Measurements from ENCODE around the gene ABCB6. TPM values are rescaled to one million over a fixed set of nuclear protein-coding genes. Genes with fewer than 3 reads are reported as not detected.

The ABCB6 gene
- total RNA-seq, 1 donor from 2014 or later = 23.9 TPM

GRCh38 chr2:219245148-219245898 is 26.6 kb upstream of the ABCB6 start, which contains the start of the genes GLB1L and STK16:
Gene GLB1L, minus strand, starts transcription at chr2:219245444. Its CDS starts 1,871 bp downstream, at chr2:219243573.
Gene STK16, plus strand, starts transcription at chr2:219245479. Its CDS starts 521 bp downstream, at chr2:219246000.
- peak; percentile 75 for DNase-seq (ENCODE audit: low read depth)

GRCh38 chr2:219244789-219245147 is 26.0 kb upstream of the ABCB6 start:
- DNase-seq (ENCODE audit: low read depth) = no peak

GRCh38 chr2:219243291-219243761 is 24.6 kb upstream of the ABCB6 start:
- DNase-seq (ENCODE audit: low read depth) = peak; percentile 54

GRCh38 chr2:219234331-219234730 is 15.6 kb upstream of the ABCB6 start:
- DNase-seq (ENCODE audit: low read depth) = no peak

GRCh38 chr2:219230059-219230540 is 11.3 kb upstream of the ABCB6 start:
- peak; percentile 40 for DNase-seq (ENCODE audit: low read depth)

- DNase-seq (ENCODE audit: low read depth) = peak; percentile 96
Observed at GRCh38 chr2:219229305-219230058, 10.7 kb upstream of the ABCB6 start, which contains the start of the genes ANKZF1 and ATG9A. Gene ANKZF1, plus strand, starts transcription at chr2:219229806. Its CDS starts 452 bp downstream, at chr2:219230258. Gene ATG9A, minus strand, starts transcription at chr2:219229636. Its CDS starts 1,612 bp downstream, at chr2:219228024.

- DNase-seq (ENCODE audit: low read depth) = no peak
Observed at GRCh38 chr2:219228911-219229304, 10.2 kb upstream of the ABCB6 start.

- no peak for DNase-seq (ENCODE audit: low read depth)
Observed at GRCh38 chr2:219228041-219228910, 9.5 kb upstream of the ABCB6 start.

GRCh38 chr2:219225350-219225749 is 6.6 kb upstream of the ABCB6 start:
- no peak for DNase-seq (ENCODE audit: low read depth)

- no peak for DNase-seq (ENCODE audit: low read depth)
Observed at GRCh38 chr2:219223831-219224610, 5.3 kb upstream of the ABCB6 start.

- no peak for DNase-seq (ENCODE audit: low read depth)
Observed at GRCh38 chr2:219221957-219222518, 3.3 kb upstream of the ABCB6 start.

GRCh38 chr2:219220652-219221402 is 2.1 kb upstream of the ABCB6 start:
- no peak for DNase-seq (ENCODE audit: low read depth)

GRCh38 chr2:219219784-219220532 is 1.2 kb upstream of the ABCB6 start:
- no peak for DNase-seq (ENCODE audit: low read depth)

- peak; percentile 39 for DNase-seq (ENCODE audit: low read depth)
Observed at GRCh38 chr2:219218217-219218731, 484 bp downstream of the ABCB6 start.

GRCh38 chr2:219216535-219216915 is 2.2 kb downstream of the ABCB6 start:
- DNase-seq (ENCODE audit: low read depth) = no peak

- DNase-seq (ENCODE audit: low read depth) = no peak
Observed at GRCh38 chr2:219215871-219216534, 2.8 kb downstream of the ABCB6 start.

GRCh38 chr2:219214786-219215185 is 4.0 kb downstream of the ABCB6 start:
- DNase-seq (ENCODE audit: low read depth) = no peak

- DNase-seq (ENCODE audit: low read depth) = no peak
Observed at GRCh38 chr2:219214141-219214540, 4.6 kb downstream of the ABCB6 start.
